Superior temporal gyrus (tissue), 1 donor: ENCODE measurements around the gene GOLGA6C.
"Not testable (repeated sequence)": the region's sequence is repeated elsewhere in the genome, so short reads cannot be mapped to it uniquely, and the experiment has no call there.

Experiments used
- DNase-seq: peaks from one replicate; pipeline ENCODE4 v3.0.0-alpha.2; 2016; ENCODE audit errors: extremely low spot score

GOLGA6C gene

DNA sequence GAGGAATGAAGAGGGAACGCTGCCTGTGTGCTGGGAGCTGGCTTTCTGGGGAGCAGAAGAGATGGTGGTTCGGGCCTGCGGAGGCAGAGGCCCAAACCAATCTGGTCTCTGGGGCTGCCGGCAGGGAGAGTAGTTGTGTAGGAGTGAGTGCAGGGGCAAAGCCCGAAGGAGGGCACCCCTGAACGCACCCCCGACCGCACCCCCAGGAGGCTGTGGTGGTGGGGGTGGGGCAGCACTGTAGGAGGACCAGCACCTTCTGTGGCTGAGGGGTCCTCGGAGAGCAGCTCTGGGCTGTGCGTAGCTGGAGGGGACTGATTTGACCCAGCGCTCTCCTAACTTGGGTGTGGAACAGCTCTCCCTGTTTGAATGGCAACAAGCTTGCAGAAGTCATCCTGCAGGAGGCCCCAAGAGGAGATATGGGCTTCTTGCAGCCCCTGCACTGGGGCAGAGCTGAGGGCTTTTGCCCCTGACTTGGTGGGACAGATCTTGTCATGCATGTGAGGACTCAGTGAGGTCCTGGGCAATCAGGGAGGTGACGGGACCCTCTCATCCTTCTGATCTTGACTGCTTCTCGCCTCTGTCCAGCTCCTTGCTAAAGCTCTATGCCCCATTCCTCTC lies 30.4 kb upstream of the GOLGA6C start:
- DNase-seq, result no peak

DNA sequence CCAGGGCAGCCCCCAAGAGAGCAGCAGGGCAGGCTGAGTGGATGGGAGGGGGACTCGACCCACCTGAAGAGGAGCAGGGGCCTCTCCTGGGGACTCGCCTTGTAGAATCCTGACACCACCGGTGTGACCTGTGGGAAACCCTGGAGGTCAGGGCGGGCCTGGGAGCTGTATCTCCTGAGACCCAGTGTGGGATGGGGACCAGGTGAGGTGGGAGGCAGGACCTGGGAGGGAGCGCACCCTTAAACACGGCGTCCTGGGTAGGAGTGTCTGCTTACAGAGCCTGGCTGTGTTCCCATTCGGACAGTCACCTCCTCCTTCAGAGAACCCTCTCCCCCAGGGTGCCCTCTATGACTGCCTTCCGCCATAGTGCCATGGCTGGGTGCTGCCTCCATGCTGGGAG lies 29.3 kb upstream of the GOLGA6C start:
- DNase-seq, result no peak

DNA sequence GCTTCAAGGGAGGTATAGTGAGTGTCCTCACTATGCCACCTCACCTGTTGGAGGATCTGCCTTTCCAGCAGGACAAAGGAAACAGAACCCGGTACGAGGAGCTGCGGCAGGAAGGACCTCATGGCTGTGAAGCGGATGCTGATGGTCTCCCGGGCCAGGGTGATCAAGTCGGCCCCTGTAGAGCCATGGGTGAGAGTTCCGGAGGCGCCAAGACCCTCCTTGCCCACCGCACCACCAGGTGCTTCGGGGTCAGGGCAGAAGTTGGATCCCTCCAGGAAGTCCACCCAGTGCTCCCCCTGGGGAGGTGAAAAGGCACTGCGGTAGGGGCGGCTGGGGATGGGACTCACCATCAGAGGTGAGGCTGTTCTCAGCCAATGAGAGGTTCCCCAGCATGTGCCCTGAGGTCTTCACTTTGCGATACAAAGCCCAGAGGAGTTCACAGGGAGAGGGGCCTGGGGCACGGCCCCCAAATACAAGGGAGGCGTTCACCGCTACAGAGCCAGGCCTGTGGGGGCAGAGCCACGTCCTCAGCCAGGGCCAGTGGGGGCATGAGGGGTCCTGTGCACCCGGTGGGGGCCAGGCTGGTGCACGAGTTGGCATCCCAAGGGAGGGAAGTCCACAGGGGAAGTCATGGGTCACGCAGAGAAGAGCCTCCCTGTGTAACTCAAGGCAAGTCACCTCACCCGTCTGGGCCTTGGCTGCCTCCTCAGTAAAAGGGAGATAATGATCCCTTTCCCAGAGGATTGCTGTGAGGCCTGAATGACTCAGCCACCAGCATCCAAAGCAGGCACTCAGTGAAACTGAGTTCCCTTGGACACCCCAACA lies 28.7 kb upstream of the GOLGA6C start:
- no peak for DNase-seq

DNA sequence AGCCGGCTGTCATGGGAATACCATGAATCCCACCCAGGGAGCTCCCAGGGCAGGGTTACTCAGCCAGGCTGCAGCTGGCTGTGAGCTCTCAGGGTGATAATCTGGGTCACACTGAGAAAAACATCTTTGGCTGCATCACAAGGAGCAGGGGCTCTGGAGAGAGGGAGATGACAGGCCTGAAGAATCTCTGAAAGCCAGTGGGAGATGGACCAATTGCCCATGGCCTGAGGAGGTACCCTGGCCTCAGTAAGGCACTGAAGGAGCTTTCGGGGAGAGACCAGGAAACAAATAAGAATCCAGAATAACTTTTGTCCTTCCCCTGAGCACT lies 28.2 kb upstream of the GOLGA6C start:
- DNase-seq, result no peak

DNA sequence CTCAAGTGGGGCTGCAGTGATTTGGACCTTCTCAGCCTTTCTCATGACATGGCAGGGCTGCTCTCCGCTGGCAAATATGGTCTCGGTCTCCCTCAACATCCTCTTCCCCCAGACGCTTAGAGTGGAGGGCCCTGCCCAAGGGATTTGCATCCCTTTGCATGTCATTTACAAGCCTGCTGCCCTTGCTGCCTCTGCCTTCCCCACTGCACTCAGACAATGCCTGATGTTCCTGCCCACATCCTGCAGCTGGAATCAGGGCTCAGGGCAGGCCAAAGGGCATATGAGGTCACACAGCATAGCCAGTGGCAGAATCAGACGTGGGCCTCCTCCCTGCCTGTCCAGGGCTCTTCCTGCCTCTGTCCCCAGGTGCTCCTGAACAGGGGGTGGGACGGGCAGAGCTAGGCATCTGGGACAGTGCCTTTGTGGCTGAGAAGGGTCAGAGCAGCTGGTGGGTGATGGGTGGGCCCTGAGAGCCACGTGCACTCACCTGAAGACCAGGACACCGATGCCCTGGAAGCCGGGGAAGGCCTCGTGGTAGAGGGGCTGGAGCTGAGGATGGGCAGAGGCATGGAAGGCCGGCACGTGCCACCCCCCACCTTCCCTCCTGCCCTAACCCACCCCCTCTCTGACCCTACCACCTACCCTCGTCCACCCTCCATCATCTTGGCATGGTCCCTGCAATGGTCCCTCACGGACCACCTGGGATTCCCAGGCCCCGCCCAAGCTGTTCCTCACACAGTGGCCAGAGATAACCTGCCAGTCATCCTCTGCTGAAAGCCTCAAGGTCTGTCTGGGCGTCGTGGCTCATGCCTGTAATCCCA lies 27.4 kb upstream of the GOLGA6C start:
- DNase-seq, result no peak

DNA sequence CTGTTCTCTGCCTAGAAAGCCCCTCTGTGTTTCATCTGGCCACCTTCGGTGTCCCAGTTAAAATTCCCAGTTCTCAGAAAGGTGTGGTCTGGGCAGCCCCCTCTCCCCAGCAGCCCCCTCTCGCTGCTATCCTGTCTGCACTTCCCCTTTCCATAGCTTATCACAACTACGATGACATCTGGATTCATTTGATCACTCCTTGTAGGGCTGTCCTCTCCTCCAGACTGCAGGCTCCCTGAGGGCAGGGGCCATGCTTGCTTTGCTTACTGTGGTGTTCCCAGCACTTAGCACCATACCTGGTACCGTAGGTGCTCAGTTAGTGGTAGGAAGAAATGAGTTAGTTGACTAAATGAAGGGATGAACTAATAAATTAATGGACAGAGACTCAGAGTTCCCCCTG lies 26.3 kb upstream of the GOLGA6C start:
- DNase-seq, result no peak

DNA sequence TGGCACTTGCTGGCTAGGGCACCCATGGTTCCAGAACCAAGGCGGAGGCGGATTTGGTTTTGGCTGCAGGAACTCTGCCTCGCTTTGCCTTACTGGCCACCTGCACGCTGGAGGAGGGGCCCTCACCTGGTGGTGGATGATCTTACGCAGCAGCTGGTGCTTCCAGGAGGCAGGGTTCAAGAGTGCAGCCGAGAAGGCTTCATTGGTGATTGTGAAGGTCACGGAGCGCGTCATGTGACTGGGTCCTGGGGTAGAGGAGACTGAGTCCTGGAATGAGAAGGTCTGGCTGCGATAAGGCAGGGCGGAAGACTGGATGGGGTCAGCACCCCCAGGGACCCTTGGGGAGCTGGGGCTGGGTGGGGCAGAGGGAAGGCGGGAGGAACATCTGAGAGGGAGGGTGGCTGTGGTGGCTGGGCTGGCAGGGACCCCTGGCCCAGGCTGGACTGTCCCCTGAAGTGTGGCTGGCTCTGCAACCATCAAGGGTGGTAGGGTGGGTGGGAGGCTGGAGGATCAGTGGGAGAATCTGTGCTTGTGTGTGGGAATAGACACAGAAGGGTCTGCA lies 25.8 kb upstream of the GOLGA6C start:
- no peak for DNase-seq

DNA sequence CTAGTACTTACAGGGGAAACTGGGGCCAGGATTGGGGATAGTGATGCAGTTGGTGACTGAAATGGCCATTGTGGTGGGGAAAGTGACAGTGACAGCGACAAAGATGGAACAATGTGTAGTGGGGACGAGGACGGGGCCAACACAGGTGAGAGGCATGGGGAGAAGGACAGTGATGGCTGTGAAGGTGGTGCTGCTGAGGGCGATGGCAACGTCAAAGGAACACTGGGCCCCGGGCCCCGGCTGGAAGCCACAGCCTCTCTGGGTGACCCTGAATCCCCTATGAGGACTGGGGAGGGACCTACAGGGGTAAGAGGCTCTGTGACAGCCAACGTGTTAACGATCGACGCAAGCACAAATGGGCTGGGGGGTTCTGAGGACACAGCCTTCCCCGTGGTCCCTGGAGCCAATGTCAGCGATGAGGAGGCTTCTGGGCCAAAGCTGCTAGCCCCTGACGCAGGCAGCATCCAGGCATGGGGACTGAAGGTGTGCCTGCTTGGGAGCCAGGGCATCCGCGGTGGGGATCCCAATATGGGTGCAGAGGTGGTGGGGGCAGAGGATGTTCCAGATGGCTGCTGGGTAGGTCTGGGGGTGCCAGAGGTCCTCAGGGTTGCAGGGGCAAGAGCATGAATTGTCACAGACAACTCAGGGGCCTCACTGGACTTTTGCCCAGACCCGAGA lies 25.2 kb upstream of the GOLGA6C start:
- no peak for DNase-seq

DNA sequence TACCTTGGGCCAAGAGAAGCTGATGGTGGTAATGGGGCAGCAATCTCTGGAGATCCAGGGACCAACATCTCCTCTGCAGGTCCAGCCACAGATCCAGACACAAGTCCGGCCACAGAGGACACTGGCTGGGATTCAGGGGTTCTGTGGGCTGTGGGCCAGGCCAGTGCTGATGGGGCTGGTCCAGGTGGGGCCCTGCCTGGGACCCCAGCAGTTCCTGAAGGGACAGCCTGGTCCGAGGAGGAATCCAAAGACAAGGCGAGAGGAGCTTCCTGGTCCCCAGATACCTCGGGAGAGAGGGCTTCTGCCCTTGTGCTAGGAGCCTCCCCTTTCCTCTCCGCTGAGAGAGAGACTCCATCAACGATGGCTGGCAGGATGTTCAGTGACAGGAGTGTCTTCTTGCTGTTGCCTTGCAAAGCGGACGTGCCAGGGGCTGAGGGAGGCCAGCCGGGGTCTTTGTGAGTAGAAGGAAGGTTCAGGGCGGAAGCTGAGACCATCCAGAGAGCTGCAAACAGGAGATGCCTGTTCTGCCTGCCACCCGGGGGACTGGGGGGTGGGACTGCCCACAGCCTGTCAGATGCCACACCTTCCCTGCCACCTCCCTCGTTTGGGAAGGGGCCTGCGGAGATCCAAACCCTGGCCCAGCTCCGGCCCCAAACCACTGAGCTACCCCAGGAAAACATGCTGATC lies 24.5 kb upstream of the GOLGA6C start:
- DNase-seq, result no peak

DNA sequence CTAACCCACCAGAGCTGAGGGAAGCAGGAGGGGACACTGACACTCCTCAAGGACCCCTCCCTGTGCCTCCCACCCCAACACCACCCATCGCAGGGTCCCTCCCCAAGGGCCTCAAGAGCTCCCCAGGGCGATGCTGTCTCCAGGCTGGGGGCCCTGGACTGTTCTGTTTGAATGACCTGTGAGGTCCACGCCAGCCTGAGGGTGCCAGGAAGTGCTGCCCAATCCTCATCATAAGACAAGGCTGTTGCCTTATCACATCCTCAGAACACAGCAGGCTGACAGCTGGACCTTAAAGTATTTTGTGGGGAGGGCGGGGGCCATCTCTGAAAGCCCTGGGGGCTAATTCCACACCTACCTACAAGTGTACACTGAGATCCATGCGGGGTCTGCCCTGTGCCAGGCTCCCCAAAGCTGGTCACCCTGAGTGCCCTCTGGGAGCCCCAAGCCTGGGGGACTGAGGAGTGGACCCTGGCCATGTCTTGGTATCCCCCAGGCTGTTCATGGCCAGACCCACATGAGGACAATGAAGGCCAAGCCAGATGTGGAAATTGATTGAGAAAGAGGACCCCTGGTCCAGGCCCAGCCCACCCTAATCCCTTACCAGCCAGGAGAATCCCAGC lies 23.8 kb upstream of the GOLGA6C start:
- no peak for DNase-seq

DNA sequence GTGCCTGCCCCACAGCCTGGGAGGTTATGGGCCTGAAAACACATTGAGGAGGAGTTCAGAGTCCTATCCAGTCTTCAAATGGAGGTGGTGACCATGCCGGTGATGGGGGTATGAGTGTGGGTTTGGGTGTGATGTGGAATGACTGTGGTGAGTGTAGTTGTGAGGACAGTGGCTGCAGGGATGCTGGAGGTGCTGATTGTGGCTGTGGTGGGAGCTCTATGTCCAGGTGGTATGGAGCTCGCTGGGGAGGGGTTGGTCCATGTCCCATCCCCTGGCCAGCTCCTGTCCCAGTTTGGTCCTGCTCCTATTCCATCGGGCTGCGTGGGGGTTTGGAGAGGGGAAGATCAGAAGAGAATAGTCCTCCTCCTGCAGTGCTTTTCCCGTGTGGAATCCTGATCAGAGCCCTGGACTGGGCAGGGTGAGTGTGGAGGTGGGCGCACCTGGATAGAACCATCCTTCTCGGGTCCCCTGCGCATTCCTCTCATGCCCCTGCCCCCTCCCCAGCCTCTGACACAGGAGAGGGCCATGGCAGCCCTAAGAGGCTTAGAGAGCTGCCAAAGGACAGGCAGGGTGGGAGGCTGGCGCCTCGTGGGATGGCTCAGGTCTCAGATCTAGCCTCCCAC lies 23.0 kb upstream of the GOLGA6C start:
- no peak for DNase-seq

DNA sequence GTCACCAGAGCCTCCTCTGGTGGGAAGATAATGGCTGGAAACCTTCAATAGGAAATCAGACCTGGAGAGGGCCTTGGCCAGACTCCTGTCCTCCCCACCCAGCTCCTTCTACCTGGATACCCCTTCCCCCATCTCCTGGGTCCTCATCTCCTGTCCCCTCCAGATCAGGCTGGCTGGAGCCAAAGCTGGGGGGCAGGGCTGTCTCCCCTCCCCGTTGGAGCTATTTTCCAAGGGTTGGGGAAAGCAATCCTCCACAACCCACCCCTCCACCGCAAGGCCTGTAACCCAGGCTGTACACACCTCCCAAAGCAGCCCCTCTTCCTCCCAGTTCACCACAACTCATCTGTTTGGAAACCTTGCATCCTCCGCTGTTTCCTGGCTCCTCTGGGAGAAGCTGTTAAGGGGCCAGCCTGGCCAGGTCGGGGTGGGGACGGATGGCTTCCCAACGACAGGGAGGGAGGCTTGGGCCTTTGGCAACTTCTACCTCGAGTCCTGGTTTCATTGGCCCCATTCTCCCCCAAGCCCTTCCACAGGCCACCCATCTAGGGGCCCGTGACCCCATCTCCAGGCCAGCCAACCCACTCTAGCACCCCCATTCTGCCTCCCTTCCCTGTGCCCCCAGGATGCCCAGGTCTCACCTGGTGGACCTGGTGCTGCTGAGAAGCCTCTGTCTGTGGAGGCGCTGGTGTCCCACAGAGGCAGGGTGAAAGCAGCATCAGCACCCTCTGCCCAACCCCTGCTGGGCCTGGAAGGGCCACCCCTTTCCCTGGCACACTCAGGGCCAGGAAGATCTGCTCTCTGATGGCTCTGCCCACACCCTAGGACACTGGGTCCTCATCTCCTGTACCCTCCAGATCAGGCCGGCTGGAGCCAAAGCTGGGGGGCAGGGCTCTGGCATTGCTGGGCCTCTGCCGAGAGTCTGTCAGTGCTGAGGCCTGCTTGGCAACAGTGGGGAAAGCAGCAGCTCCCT lies 22.1 kb upstream of the GOLGA6C start:
- no peak for DNase-seq

DNA sequence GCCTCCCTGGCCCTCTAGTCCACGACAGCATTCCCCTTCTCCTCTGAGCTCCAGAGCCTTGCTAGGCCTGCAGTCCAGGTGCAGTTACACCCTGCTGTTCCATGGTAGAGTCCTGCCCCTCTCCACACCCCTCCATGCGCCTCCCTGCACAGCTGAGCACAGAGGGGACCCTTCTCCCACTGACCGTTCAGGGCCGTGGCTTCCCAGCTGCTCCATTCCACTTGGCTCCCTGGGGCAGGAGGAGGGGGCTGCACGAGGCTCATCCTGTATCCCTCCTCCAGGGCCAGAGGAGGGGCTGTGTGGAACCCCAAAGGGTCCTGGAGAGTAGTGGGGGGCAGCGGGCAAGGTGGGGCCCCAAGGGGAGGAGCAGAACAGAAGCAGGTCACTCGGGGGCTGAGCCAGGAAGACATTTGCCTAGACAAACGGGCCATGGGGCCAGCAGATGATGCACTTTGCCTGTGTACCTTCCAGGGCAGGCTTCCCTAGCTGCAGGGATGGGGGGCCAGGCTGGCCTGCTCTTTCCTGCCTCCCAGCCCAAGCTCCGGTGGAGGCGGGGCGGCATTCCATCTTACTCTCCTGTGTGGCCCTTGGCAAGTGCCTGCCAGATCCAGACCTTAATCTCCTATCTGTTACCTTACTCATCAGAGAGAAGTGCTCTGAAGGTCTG lies 20.7 kb upstream of the GOLGA6C start:
- no peak for DNase-seq

DNA sequence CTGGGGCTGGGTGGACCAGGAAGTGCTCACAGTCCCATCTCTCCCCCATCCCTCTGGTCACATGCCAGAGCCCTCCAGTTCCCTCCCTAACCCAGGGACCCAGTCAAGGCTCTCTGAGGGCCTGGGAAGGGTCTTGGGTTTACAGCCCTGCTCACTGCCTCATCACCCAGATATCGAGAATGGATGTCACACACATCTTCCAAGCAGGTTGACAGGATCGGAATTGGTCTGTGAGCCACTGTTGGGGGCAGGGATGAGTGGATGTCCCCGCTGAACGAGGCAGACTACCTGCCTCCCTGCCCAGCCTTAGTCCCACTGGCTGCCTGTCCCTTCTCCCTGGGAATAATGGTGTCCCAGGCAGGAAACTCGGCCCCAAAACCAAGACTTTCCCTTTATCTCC lies 20.0 kb upstream of the GOLGA6C start:
- no peak for DNase-seq

DNA sequence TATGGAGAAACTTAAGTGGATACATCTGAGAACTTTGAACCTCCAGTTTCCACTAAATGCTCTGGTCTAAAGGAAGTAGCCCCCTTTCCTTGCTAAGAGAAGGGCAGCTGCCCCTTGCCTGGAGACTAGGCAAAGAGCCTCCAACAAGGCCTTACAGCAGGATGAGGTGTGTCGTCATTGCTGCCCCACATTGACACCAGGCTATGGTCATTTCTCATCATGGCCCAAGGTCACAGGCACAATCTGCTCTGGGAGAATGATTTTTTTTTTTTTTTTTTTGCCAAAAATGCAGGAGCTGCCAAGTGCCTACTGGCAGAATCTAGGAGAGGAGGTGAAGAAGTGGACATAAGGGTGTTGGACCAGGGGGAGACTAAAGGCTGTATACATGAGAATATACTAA lies 12.4 kb upstream of the GOLGA6C start:
- not testable (repeated sequence) for DNase-seq

DNA sequence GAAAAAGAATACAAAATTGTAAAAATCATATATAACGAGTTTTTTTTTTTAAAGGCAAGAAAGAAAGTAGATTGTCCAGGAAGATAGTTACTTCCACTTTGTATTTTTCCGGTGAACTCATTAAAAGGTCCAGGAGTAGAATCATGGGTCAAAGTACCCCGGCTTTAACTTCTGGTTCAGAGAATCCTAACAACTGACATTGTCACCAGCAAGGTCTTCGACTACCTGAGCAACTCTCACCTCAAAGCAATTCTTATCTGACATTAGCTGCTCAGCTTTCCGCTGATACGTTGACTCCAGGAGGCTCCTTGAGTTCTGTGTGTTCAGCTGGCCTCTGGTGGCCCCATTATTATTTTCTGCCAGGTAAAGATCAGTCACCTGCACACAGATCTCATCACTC lies 9.1 kb upstream of the GOLGA6C start:
- DNase-seq, result not testable (repeated sequence)

DNA sequence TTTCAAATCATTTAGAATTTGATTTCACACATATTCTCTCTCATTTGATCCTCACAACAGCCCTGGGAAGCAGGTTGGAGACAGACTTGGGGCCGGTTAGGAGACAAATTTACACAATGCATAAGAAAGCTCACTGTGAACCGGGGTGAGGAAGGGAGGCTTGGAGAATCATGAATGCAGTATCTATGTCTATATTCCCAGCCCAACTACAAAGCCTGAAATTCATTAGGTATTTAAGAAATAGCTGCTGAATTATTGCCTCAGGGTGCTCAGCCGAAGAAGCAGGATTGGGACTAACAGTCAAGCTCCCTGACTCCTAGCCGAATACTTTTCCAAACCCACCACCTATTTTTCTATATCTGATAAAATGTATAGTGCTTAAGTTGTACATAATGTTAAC lies 8.4 kb upstream of the GOLGA6C start:
- DNase-seq, result no peak

DNA sequence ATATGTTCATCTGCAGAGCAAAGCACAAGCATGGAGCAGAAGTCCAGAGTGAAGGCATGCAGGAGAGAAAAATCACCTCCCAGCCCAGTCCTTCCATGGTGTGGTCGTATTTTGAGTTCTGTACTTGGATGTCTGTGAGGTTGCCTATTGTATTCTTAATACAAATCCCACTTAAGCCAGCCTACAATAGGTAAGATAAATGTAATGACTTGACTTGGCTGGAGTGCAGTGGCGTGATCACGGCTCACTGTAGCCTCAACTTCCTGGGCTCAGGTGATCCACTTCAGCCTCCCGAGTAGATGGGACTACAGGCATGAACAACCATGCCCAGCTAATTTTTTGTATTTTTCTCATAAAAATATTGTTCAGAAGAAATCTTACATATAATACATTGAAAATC lies 6.8 kb upstream of the GOLGA6C start:
- DNase-seq, result not testable (repeated sequence)

DNA sequence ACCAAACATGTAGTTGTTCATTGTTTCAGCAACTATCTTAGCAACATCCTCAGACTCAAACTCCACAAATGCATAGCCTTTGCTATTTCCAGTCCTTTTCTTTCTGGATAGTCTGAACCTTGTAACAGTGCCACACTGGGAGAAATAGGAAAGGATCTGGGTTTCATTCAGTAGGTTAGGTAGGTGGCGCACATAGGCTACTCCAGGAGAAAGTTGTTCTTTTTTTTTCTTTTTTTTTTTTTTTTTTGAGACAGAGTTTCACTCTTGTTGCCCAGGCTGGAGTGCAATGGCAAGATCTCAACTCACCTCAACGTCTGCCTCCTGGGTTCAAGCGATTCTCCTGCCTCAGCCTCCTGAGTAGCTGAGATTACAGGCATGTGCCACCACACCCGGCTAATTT lies 5.8 kb upstream of the GOLGA6C start:
- not testable (repeated sequence) for DNase-seq
